Mesodermal cell (in vitro differentiated cells): Measurements from ENCODE around the gene PCBP3.

Experiments
- H3K27ac ChIP-seq: 2 replicates; pipeline ENCODE4 v1.7.0; 2013; ENCODE audit warnings: mild to moderate bottlenecking, low read depth, low read length, moderate library complexity; ENCODE audit not compliant: severe bottlenecking
- H3K36me3 ChIP-seq: 2 replicates; pipeline ENCODE4 v1.7.1; 2013; ENCODE audit warnings: mild to moderate bottlenecking, low read length, moderate library complexity; ENCODE audit not compliant: control insufficient read depth, insufficient read depth
- H3K4me1 ChIP-seq: one replicate; pipeline ENCODE4 v1.7.1; 2013; ENCODE audit warnings: mild to moderate bottlenecking, low read length; ENCODE audit not compliant: insufficient read depth, control insufficient read depth, poor library complexity, severe bottlenecking
- H3K4me3 ChIP-seq: 2 replicates; pipeline ENCODE4 v1.7.0; 2013; ENCODE audit warnings: low read length, control low read depth, mild to moderate bottlenecking; ENCODE audit not compliant: insufficient read depth, poor library complexity, severe bottlenecking; ENCODE audit errors: extremely low read depth
- H3K9me3 ChIP-seq: 2 replicates; pipeline ENCODE4 v1.7.1; 2013; ENCODE audit warnings: mild to moderate bottlenecking, low read length, moderate library complexity; ENCODE audit not compliant: control insufficient read depth
- WGBS, 2 experiments: methylation state at CpG; one replicate each; pipeline ENCODE4 v1.1.5; 2013; ENCODE audit warnings: missing lambda C conversion rate in 2 of 2; ENCODE audit not compliant: insufficient coverage in 2 of 2; 5-methylcytosine and 5-hydroxymethylcytosine counted together

PCBP3 gene

DNA sequence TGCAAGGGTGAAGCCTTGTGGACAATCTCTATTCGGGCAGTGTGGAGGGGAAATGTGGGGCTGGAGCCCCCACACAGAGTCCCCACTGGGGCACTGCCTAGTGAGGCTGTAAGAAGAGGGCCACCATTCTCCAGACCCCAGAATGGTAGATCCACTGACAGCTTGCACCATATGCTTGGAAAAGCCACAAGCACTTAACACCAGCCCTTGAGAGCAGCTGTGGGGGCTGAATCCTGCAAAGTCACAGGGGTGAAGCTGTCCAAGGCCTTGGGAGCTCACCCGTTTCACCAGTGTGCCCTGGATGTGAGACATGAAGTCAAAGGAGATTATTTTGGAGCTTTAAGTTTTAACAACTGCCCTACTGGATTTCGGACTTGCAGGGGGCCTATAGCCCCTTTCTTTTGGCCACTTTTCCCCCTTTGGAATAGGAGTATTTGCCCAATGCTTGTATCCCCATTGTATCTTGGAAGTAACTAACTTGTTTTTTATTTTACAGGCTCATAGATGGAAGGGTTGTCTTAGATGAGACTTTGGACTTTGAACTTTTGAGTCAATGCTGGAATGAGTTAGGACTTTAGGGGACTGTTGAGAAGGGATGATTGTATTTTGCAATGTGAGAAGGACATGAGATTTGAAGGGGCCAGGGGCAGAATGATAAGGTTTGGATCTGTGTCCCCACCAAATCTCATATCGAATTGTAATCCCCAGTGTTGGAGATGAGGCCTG, 321.7 kb downstream of the PCBP3 start:
- H3K27ac ChIP-seq = no peak overlapping the region
- 88 to 89% methylated on average over 3 to 4 of the region's 4 CpGs for WGBS, 2 experiments
- H3K36me3 ChIP-seq = no peaks in the 10 kb centered on the region
- peaks cover under 1% of the 10 kb centered on the region for H3K4me1 ChIP-seq
- no peak overlapping the region for H3K4me3 ChIP-seq
- peaks cover 32% of the 10 kb centered on the region for H3K9me3 ChIP-seq

DNA sequence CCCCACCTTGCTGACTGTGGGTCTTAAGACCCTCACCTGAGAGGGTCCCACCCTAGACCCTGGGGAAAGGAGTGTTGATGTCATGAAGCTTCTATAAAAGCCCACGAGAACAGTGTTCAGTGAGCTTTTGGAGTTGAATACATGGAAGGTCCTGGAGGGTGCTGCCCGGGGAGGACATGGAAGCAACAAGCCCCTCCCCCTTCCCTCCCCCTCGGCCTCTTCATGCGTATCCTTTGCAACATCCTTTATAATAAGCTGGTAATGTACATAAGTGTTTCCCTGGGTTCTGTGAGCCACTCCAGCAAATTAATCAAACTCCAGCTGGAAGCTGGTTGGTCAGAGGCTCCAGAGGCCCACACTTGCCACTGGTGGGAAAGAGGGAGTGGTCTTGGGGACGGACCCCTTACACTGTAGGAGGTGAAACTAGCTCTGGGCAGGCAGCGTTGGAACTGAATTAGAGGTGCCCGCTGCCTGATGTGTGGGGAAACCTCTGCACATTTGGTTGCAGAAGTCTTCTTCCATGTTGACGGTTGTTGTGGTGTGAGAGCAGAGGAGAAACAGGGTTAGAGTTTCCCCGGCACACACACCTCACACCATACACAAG, 323.4 kb downstream of the PCBP3 start:
- WGBS, 2 experiments = 88% methylated on average over 3 of the region's 9 CpGs; no CpG with 5 or more reads in 1 of the 2 experiments
- Histone ChIP-seq H3K4me3 (no peak overlapping the region), H3K9me3 (peaks cover 21% of the 10 kb centered on the region), H3K36me3 (no peaks in the 10 kb centered on the region), H3K4me1 (peaks cover 10% of the 10 kb centered on the region), H3K27ac (no peak overlapping the region)

DNA sequence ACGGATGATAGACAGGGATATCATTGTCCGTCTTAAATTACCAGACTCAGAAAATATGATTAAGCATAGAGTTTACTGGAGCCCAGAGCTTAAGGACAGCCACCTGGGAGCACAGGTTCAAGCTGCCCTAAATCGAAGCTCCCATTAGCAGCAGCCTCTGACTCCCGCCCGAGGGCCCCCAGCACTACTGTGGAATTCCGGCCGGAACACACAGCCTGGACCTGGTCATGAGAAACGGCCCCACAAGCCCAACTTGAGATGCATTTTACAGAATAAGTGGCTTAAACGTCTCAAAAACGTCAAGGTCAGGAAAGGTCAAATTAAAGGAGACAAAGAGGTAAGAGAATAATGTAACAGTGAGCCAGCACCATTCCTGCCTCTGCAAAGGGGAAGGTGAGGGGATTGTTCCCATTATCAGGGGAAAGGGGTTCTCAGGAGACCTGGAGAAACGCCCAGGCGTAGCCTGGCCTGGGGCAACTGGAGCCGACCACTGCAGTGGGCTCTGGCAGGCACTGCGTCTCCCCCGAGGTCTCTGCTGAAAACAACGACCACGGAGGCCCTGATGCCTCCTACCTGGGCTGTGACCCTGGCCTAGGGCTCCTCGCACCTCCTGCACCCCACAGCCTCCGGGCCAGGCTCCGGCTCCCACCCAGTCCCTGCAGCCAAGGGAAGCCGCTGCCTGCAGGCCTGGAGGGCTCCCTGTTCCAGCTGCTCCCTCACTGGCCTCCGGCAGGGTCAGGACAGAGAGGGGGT, 326.6 kb downstream of the PCBP3 start:
- H3K36me3 ChIP-seq = no peaks in the 10 kb centered on the region
- no peak overlapping the region for H3K4me3 ChIP-seq
- H3K4me1 ChIP-seq = peaks cover 28% of the 10 kb centered on the region
- H3K27ac ChIP-seq = no peak overlapping the region
- WGBS, 2 experiments = 73 to 77% methylated on average over 20 to 21 of the region's 22 CpGs
- peaks cover under 1% of the 10 kb centered on the region for H3K9me3 ChIP-seq

DNA sequence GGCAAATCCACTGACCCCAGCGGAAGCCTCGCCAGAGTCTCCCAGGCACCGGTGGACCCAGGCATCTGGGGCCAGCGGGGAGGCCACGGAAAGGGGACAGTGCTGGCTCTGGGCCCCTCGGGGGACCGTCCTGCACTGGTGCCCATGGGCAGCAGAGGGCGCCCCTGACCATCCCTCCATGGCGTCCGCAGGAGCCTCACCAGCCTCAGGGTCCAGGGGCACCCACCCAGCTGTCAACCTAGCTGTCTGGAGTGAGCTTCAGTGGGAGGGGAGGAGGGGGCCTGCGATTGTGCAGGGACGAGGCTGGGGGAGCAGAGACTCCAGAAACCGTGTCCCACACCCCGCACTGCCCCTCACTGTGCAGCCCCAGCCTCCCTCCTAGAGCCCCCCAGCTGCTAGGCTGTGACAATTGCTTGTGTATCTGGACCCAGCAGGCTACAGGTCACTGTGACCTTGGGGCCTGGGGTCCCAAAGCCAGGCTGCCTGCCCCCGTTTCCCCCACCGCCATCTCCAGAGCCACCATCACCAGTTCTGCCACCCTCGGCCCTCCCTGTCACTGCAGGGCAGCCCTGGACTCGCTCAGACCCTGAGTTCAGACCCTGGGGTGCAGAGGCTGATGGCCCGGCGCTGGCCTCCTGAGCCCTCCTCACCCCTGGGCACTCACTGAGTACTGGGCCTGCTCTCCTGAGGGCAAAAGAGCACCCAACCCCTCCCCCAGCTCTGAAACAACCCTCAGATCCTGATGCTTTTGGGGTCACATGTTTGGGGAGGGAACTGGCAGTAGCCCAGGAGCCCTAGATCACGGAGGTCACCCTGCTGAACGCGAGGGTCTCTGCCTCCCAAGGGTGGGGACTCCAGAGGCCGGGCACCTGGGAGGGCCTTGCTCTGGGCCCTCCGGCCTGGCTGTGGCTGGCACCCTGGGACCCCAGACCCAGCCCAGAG, 327.4 kb downstream of the PCBP3 start:
- 19 to 50% methylated on average over 13 to 22 of the region's 25 CpGs for WGBS, 2 experiments
- Histone ChIP-seq H3K9me3 (no peaks in the 10 kb centered on the region), H3K4me3 (no peak overlapping the region), H3K36me3 (no peaks in the 10 kb centered on the region), H3K27ac (no peak overlapping the region), H3K4me1 (peaks cover 31% of the 10 kb centered on the region)

DNA sequence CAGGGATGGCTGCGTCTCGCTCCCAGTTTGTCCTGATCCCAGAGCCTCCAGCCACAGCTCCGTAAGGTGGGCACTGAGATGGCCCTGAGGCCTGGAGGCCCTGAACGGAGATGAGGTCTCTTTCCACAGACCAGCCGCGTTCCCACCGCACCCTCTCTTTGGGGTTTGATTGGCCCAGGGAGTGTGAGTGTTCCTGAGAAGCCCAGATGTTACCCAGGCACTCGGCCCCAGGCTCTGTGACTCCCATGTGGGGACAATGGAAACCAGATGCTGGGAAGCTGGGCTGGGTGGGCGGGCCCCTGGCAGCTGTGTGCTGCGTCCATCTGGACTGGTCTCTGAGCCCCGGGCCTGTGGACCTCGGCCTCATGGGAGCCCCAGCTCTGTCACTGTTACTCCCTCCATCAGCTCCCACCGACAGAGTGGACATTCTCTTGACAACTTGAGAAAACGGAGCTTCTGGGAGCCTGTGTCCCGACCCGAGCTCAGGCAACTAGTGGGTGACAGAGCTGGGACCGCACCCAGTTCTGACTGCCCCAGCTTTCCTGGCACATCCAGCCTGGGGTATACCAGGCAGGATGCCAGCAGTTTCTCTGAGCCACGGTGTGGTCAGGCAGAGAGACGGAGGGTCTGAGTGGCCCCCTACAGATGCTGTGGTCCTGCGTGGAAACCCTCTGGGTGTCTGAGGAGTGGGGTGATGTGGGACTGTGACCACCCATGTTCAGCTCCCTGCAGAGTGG, 328.3 kb downstream of the PCBP3 start:
- WGBS, 2 experiments = 90 to 93% methylated on average over 18 to 19 of the region's 20 CpGs
- Histone ChIP-seq H3K27ac (peak overlapping the region; percentile 94), H3K9me3 (no peaks in the 10 kb centered on the region), H3K36me3 (no peaks in the 10 kb centered on the region), H3K4me3 (no peak overlapping the region), H3K4me1 (peaks cover 35% of the 10 kb centered on the region)

DNA sequence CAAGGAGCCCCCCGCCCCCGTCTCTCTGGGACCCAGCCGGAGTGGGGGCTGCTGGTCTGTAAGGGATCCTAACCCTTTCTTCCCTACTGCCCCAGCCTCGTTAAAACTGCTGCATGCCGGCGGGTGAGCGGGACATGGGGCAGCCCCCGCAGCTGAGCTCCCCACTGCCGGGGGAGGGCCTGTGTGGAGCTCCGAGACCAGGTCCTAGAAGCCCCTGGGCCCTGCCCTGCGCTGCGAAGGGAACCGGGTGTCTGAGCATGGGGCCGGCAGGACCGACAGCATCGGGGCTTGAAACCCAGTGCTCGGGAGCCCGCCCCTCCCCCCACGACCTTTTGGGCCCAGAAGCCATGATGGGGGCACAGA, 328.8 kb downstream of the PCBP3 start:
- Histone ChIP-seq H3K36me3 (no peaks in the 10 kb centered on the region), H3K4me1 (peaks cover 37% of the 10 kb centered on the region), H3K27ac (peak overlapping the region; percentile 94), H3K4me3 (no peak overlapping the region), H3K9me3 (no peaks in the 10 kb centered on the region)
- 45 to 47% methylated on average over 15 to 17 of the region's 19 CpGs for WGBS, 2 experiments

DNA sequence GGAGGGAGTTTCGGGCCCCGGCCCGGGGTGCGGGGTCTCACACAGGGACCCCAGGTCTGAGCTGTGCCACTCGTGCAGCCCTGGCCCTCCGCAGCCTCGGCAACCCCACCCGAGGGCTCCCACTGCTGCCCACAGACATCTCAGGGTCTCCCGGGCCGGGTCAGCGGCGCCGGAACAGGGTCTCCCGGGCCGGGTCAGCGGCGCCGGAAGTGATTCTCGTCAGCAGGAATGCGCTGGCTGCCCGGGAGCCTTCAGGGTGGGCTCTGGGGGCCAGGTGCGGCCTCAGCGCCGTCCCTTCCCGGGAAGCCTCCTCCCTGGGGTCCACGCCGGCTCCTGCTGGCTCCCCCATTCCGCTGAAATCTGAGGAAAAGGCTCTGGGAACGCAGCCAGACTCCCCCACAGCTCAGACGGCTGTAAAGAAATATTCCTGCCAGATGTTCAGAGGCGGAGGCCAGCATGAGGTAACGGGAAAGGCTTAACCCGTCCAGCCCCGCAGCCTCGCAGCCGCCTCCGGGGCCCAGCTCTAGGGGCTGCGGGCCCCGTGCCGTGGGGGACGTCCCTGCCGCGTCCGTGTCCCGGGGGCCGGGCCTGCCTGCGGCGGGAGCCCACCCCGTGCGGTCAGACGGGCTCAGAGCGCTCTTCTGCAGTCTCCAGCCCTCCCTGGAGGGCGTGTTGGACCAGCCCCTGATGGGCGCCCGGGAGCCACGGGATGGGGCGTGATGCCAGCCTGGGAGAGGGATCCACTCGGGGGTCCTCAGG, 329.4 kb downstream of the PCBP3 start:
- 10 to 14% methylated on average over 53 to 58 of the region's 58 CpGs for WGBS, 2 experiments
- peak overlapping the region; percentile 94 for H3K27ac ChIP-seq
- H3K4me3 ChIP-seq = peak overlapping the region; percentile 36
- no peaks in the 10 kb centered on the region for H3K36me3 ChIP-seq
- peaks cover 38% of the 10 kb centered on the region for H3K4me1 ChIP-seq
- H3K9me3 ChIP-seq = no peaks in the 10 kb centered on the region

DNA sequence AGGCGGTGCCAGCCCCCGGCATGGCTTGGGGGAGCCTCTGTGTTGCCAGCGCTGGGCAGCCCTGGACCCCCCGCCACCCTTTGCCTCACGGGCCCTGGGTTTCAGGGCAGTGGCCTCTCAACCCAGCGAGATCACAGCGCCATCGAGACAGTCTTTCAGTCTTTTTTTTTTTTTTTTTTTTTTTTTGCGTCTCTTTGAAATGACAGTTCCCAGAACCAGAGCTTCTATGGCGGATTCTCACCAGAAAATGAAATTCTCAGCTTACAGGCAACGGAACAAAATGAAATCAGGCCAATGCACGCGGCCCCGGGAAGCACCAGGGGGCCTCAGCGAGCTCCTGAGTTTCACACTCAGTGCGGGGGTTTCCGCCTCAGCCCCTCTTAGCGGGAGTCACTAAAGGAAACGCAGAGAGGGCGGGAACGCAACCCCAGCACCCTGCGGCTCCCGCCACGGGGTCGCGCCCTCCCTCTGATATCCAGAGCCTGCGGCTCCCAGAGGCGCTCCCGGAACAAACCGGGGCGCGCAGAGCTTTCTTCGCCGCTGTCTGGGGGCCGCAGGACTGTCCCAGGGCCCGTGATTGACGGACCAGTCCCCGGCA, 330.0 kb downstream of the PCBP3 start:
- H3K4me1 ChIP-seq = peaks cover 38% of the 10 kb centered on the region
- WGBS, 2 experiments = 0 to 3% methylated on average over 31 to 36 of the region's 38 CpGs
- H3K9me3 ChIP-seq = no peaks in the 10 kb centered on the region
- H3K4me3 ChIP-seq = peak overlapping the region; percentile 36
- peak overlapping the region; percentile 94 for H3K27ac ChIP-seq
- H3K36me3 ChIP-seq = no peaks in the 10 kb centered on the region
